K562 (cell line): Measurements from ENCODE around the gene MYO3B. TPM values are rescaled to one million over a fixed set of nuclear protein-coding genes. Genes with fewer than 3 reads are reported as not detected.

Experiments
- ATAC-seq: fragments of 200-7000 bp; cut with Tn5 transposase; 3 replicates; pipeline ENCODE4 v1.9.1; 2020; ENCODE audit warnings: moderate library complexity
- BruUV-seq: library from RNA; stranded (reverse); fragments of 400-500 nt; replicated peaks from 2 replicates; lab custom pipeline; 2021; lab: Mats Ljungman, UMichigan
- CTCF ChIA-PET: fragments of 300-600 bp; formaldehyde crosslinking; extraction: SDS; loops from one replicate; lab custom pipeline; 2021; ENCODE audit warnings: low intra/inter-chr PET ratio; lab: Yijun Ruan, JAX
- POLR2A ChIA-PET: fragments of 300-600, 350-650 bp; sonication (Branson Sonifier 250); formaldehyde crosslinking; extraction: SDS; loops from one replicate; lab custom pipeline; 2021; ENCODE audit warnings: antibody characterized with exemption, inconsistent platforms; lab: Yijun Ruan, JAX
- DNase-seq, 4 experiments: peaks; one replicate each; pipeline versions ENCODE4 v3.0.0 to v3.0.0-alpha.2; 2011 to 2018; ENCODE audit warnings: low spot score in 3 of 4, mixed read lengths in 3 of 4; ENCODE audit errors: extremely low read depth in 1 of 4
- FAIRE-seq: peaks from 2 replicates; lab custom pipeline; 2011; peaks lifted over from hg19 to GRCh38; lab: Jason Lieb, UNC
- H2AFZ ChIP-seq: 2 replicates; pipeline ENCODE4 v1.6.0; 2011; ENCODE audit warnings: low read depth, low read length, control low read depth, inconsistent platforms
- H3K27ac ChIP-seq: fragments of 200-600 bp; 3 replicates; pipeline ENCODE4 v1.8.0; 2011; ENCODE audit warnings: low read depth, mild to moderate bottlenecking, control low read depth, inconsistent platforms, low read length, moderate library complexity, mixed read lengths; ENCODE audit errors: extremely low read depth
- H3K27me3 ChIP-seq, 2 experiments: fragments of 300-600 bp in 1 of 2; 2 replicates in 1 of 2; 3 replicates in 1 of 2; pipeline versions ENCODE4 v1.6.0 to v1.8.0; 2011; ENCODE audit warnings: inconsistent platforms in 2 of 2, low read length in 2 of 2, mild to moderate bottlenecking in 1 of 2, mixed read lengths in 1 of 2, moderate library complexity in 1 of 2; ENCODE audit not compliant: control insufficient read depth in 2 of 2, insufficient read depth in 2 of 2
- H3K36me3 ChIP-seq: fragments of 300-600 bp; 3 replicates; pipeline ENCODE4 v1.8.0; 2011; ENCODE audit warnings: mild to moderate bottlenecking, low read length, inconsistent platforms; ENCODE audit not compliant: control insufficient read depth, insufficient read depth
- H3K4me1 ChIP-seq, 2 experiments: fragments of 200-600 bp in 1 of 2; replicated peaks in 1 of 2; 2 replicates in 1 of 2; 3 replicates in 1 of 2; pipeline versions ENCODE4 v1.5.1 to v1.8.0; 2011; ENCODE audit warnings: inconsistent platforms in 2 of 2, low read length in 2 of 2, mild to moderate bottlenecking in 1 of 2, mixed read lengths in 1 of 2, moderate library complexity in 1 of 2; ENCODE audit not compliant: control insufficient read depth in 2 of 2, insufficient read depth in 2 of 2
- H3K4me2 ChIP-seq: 2 replicates; pipeline ENCODE4 v1.6.1; 2011; ENCODE audit warnings: low read length, control low read depth, inconsistent platforms, mixed read lengths; ENCODE audit not compliant: insufficient read depth
- H3K4me3 ChIP-seq: fragments of 200-600 bp; sonication (generic), shearing (Covaris generic); 2 replicates; pipeline ENCODE4 v1.5.1; 2016; ENCODE audit warnings: control low read depth, inconsistent platforms
- H3K79me2 ChIP-seq: fragments of 200-600 bp; 3 replicates; pipeline ENCODE4 v1.8.0; 2011; ENCODE audit warnings: low read length, inconsistent platforms; ENCODE audit not compliant: control insufficient read depth, insufficient read depth
- H3K9ac ChIP-seq, 2 experiments: 2 replicates each; pipeline versions ENCODE4 v1.6.0 to v1.6.1; 2011; ENCODE audit warnings: low read depth in 2 of 2, low read length in 2 of 2, control low read depth in 1 of 2, inconsistent platforms in 1 of 2, mild to moderate bottlenecking in 1 of 2, mixed read lengths in 1 of 2; ENCODE audit not compliant: insufficient read depth in 1 of 2
- H3K9me1 ChIP-seq: one replicate; pipeline ENCODE4 v1.6.0; 2011; ENCODE audit warnings: inconsistent platforms, mild to moderate bottlenecking, low read length, moderate library complexity; ENCODE audit not compliant: control insufficient read depth, insufficient read depth
- H3K9me3 ChIP-seq: replicated peaks from 2 replicates; pipeline ENCODE4 v1.5.1; 2011; ENCODE audit warnings: low read depth, low read length, inconsistent platforms; ENCODE audit not compliant: control insufficient read depth, insufficient read depth
- H4K20me1 ChIP-seq: replicated peaks from 2 replicates; pipeline ENCODE4 v1.6.1; 2011; ENCODE audit warnings: low read length, inconsistent platforms, mixed read lengths; ENCODE audit not compliant: control insufficient read depth, insufficient read depth
- ATF7 ChIP-seq: fragments of 450-650 bp; IDR thresholded peaks from 2 replicates; pipeline ENCODE4 v1.7.1; 2014; ENCODE audit warnings: mild to moderate bottlenecking, moderate library complexity
- BHLHE40 ChIP-seq: IDR thresholded peaks from 2 replicates; pipeline ENCODE4 v1.6.1; 2011; ENCODE audit warnings: low read length, improper control_type of control experiment
- CHD7 ChIP-seq: fragments of 200-600 bp; sonication (generic); IDR thresholded peaks from one replicate; pipeline ENCODE4 v1.6.1; 2012; ENCODE audit warnings: mild to moderate bottlenecking, low read depth, low read length, inconsistent platforms
- EGR1 ChIP-seq: fragments of 450-650 bp; conservative IDR thresholded peaks from 2 replicates; pipeline ENCODE4 v1.6.1; 2017; ENCODE audit warnings: mild to moderate bottlenecking
- FIP1L1 ChIP-seq: fragments of 200-400 bp; formaldehyde crosslinking; IDR thresholded peaks from 2 replicates; pipeline ENCODE4 v1.6.1; 2018; ENCODE audit warnings: mild to moderate bottlenecking, low read depth, low read length; ENCODE audit not compliant: poor library complexity, severe bottlenecking
- HMGN3 ChIP-seq: IDR thresholded peaks from 2 replicates; pipeline ENCODE4 v1.6.1; 2011; ENCODE audit warnings: borderline replicate concordance, low read depth, mild to moderate bottlenecking, mixed read lengths, low read length; ENCODE audit not compliant: insufficient read length; ENCODE audit errors: extremely low read depth
- MCM5 ChIP-seq: fragments of 450-650 bp; IDR thresholded peaks from 2 replicates; pipeline ENCODE4 v1.6.1; 2016; ENCODE audit warnings: low read depth
- TRIM25 ChIP-seq: fragments of 450-650 bp; IDR thresholded peaks from 2 replicates; pipeline ENCODE4 v1.7.0; 2016; ENCODE audit warnings: borderline replicate concordance
- ZNF274 ChIP-seq: IDR thresholded peaks from 2 replicates; pipeline ENCODE4 v1.6.1; 2011; ENCODE audit warnings: low read depth, mild to moderate bottlenecking, low read length, moderate library complexity, borderline replicate concordance
- WGBS: fragments of 100-300 bp; shearing (Covaris generic); methylation state at CpG from one replicate; pipeline ENCODE4 v1.1.6; 2016; ENCODE audit warnings: low coverage, mixed read lengths; ENCODE audit not compliant: insufficient coverage; ENCODE audit errors: missing lambda C conversion rate; 5-methylcytosine and 5-hydroxymethylcytosine counted together
- in situ Hi-C: fragments of 300-500 bp; cut with MboI; formaldehyde crosslinking; loops from 4 replicates; pipeline ENCODE4 v1.15.0; 2018; ENCODE audit warnings: inconsistent platforms, mixed read lengths
- intact Hi-C: fragments of 100-400 bp; cut with micrococcal nuclease; formaldehyde crosslinking; loops from 2 replicates; pipeline ENCODE4 v1.14.2; 2022
- polyA plus RNA-seq, 8 experiments: library from polyadenylated mRNA; depleted of rRNA in 4 of 8; stranded (reverse) in 5 of 8; unstranded in 3 of 8; fragments of >200 nt; fragmentation: Nextera tagmentation in 2 of 8; fragmentation: Illumina TruSeq in 1 of 8; extraction: Ambion mirVana in 2 of 8; extraction: Trizol in 1 of 8; gene quantifications; 2 replicates each; pipeline versions ENCODE4 v1.2.1 to v1.2.3, GENCODE V29; 2011 to 2014; ENCODE audit warnings: inconsistent platforms in 1 of 8, missing spikeins in 1 of 8
- total RNA-seq, 7 experiments: library from RNA; depleted of rRNA in 6 of 7; stranded (reverse); fragments of >200 nt in 6 of 7; fragmentation: Illumina TruSeq in 2 of 7; extraction: Trizol in 2 of 7; gene quantifications; 2 replicates each; pipeline versions ENCODE4 v1.2.1 to v1.2.3, GENCODE V29; 2011 to 2021; ENCODE audit warnings: low replicate concordance in 1 of 7

The MYO3B gene
- total and polyA plus RNA-seq, 9 of the 15 experiments (the other 6 are each of a cell fraction or from before 2014, with no cell fraction given): 2.7 to 6.5 (median 3.6) TPM

- H3K4me3 ChIP-seq: no peak overlapping the region
- in situ Hi-C loops (no loop called here), intact Hi-C loops (no loop called here)
- H3K79me2 ChIP-seq: no peaks in the 10 kb centered on the region
- H3K9me3 ChIP-seq: no peaks in the 10 kb centered on the region
- H3K9ac ChIP-seq: no peak overlapping the region
- ATAC-seq (no peak), DNase-seq (no peak), FAIRE-seq (no peak)
- H3K36me3 ChIP-seq: no peaks in the 10 kb centered on the region
- peaks cover 0 to 2% of the 10 kb centered on the region in 2 experiments; a peak in 1 of 5 replicates for H3K4me1 ChIP-seq
- ChIA-PET POLR2A (interaction anchor here (1.7 kb wide), 1 partner anchor 16 kb away, joined by 4 read pairs; no protein-coding TSS in a partner anchor), CTCF (no interaction called here)
- no peak overlapping the region for H3K27ac ChIP-seq
- no peaks in the 10 kb centered on the region for H4K20me1 ChIP-seq
- no TSS peak for BruUV-seq
- H2AFZ ChIP-seq: no peak overlapping the region
- H3K4me2 ChIP-seq: no peak overlapping the region
- WGBS: 7% methylated on average over 5 of the region's 5 CpGs
- no peaks in the 10 kb centered on the region for H3K9me1 ChIP-seq
- H3K27me3 ChIP-seq: peaks cover 13 to 20% of the 10 kb centered on the region in 2 experiments
- no peak for TF ChIP-seq FIP1L1
- no peak for TF ChIP-seq ZNF274
- no peak for TF ChIP-seq MCM5
- no peak for TF ChIP-seq TRIM25
- no peak for TF ChIP-seq ATF7
- TF ChIP-seq EGR1: no peak
- no peak for TF ChIP-seq HMGN3
- TF ChIP-seq CHD7: no peak
- TF ChIP-seq BHLHE40: no peak
Measured at GRCh38 chr2:170500770-170501169, 322.8 kb downstream of the MYO3B start.
